WTC11 (cell line): Measurements from ENCODE around the gene GNPTG.

Source experiments
- FOXK1 ChIP-seq: sonication (generic); formaldehyde crosslinking; IDR thresholded peaks from 2 replicates; pipeline ENCODE4 v1.8.0; 2022; ENCODE audit warnings: mild to moderate bottlenecking, moderate library complexity, missing genetic modification reagents
- KAT7 ChIP-seq: sonication (generic); formaldehyde crosslinking; IDR thresholded peaks from 2 replicates; pipeline ENCODE4 v1.8.1; 2023; ENCODE audit warnings: missing genetic modification reagents, mild to moderate bottlenecking, borderline replicate concordance
- NFYB ChIP-seq: sonication (generic); formaldehyde crosslinking; conservative IDR thresholded peaks from 2 replicates; pipeline ENCODE4 v1.8.0; 2022; ENCODE audit warnings: low read depth, missing genetic modification reagents
- PRDM15 ChIP-seq: sonication (generic); formaldehyde crosslinking; IDR thresholded peaks from 2 replicates; pipeline ENCODE4 v1.8.0; 2022; ENCODE audit warnings: missing genetic modification reagents
- SP1 ChIP-seq: sonication (generic); formaldehyde crosslinking; conservative IDR thresholded peaks from 2 replicates; pipeline ENCODE4 v1.8.1; 2022; ENCODE audit warnings: missing genetic modification reagents
- ZNF396 ChIP-seq: fragments of 250-450 bp; sonication (Bioruptor Pico); IDR thresholded peaks from 2 replicates; pipeline ENCODE4 v1.8.0; 2021; ENCODE audit warnings: mild to moderate bottlenecking, moderate library complexity, borderline replicate concordance
- ZNF512 ChIP-seq: sonication (generic); formaldehyde crosslinking; IDR thresholded peaks from 2 replicates; pipeline ENCODE4 v1.8.1; 2022; ENCODE audit warnings: missing genetic modification reagents, borderline replicate concordance
- ZSCAN18 ChIP-seq: fragments of 250-450 bp; sonication (Bioruptor Pico); IDR thresholded peaks from 2 replicates; pipeline ENCODE4 v2.1.2; 2022; ENCODE audit warnings: mild to moderate bottlenecking, moderate library complexity
- TF ChIP-seq, protein P1 (sequence below): fragments of 200-600 bp; IDR thresholded peaks from 2 replicates; pipeline ENCODE4 v1.8.0; 2022; ENCODE audit warnings: antibody characterized with exemption

GRCh38 chr16:1412847-1413246 is 61.1 kb downstream of the GNPTG start:
- TF ChIP-seq NFYB = no peak
- TF ChIP-seq PRDM15 (CRISPR knock-in tag) = no peak
- TF ChIP-seq, protein P1, sequence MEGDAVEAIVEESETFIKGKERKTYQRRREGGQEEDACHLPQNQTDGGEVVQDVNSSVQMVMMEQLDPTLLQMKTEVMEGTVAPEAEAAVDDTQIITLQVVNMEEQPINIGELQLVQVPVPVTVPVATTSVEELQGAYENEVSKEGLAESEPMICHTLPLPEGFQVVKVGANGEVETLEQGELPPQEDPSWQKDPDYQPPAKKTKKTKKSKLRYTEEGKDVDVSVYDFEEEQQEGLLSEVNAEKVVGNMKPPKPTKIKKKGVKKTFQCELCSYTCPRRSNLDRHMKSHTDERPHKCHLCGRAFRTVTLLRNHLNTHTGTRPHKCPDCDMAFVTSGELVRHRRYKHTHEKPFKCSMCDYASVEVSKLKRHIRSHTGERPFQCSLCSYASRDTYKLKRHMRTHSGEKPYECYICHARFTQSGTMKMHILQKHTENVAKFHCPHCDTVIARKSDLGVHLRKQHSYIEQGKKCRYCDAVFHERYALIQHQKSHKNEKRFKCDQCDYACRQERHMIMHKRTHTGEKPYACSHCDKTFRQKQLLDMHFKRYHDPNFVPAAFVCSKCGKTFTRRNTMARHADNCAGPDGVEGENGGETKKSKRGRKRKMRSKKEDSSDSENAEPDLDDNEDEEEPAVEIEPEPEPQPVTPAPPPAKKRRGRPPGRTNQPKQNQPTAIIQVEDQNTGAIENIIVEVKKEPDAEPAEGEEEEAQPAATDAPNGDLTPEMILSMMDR = no peak
- TF ChIP-seq ZNF512 = no peak
- no peak for TF ChIP-seq ZNF396
- no peak for TF ChIP-seq SP1
- TF ChIP-seq FOXK1 (CRISPR knock-in tag) = no peak
- TF ChIP-seq ZSCAN18 (CRISPR knock-in tag) = no peak
- TF ChIP-seq KAT7 = no peak
